Adrenal gland (tissue), 12 donors: ENCODE measurements around the gene RUBCN. TPM values are rescaled to one million over a fixed set of nuclear protein-coding genes. Genes with fewer than 3 reads are reported as not detected.

Source experiments
- DNase-seq, 7 donors: peaks; one replicate each; pipeline ENCODE4 v3.0.0-alpha.2; 2019 to 2020
- H3K27ac ChIP-seq, 5 donors: fragments of 200-600 bp; sonication (generic) in 4 of 5; 1 replicate in 3 of 5; 2 replicates in 2 of 5; pipeline versions ENCODE4 v1.5.1 to v1.8.0; 2016 to 2020; ENCODE audit warnings: mild to moderate bottlenecking in 1 of 5
- H3K27me3 ChIP-seq: fragments of 200-600 bp; 2 replicates; pipeline ENCODE4 v1.8.0; 2021
- H3K36me3 ChIP-seq, 2 donors: fragments of 200-600 bp; replicated peaks in 1 of 2; 1 replicate in 1 of 2; 2 replicates in 1 of 2; pipeline versions ENCODE4 v1.5.1 to v1.8.0; 2018 to 2022
- H3K4me1 ChIP-seq, 2 donors: fragments of 200-600 bp; replicated peaks in 1 of 2; 1 replicate in 1 of 2; 2 replicates in 1 of 2; pipeline versions ENCODE4 v1.5.1 to v1.8.0; 2018 to 2021
- H3K4me3 ChIP-seq, 4 donors: fragments of 200-600 bp; sonication (generic) in 3 of 4; one replicate each; pipeline ENCODE4 v1.5.1; 2016 to 2018
- H3K9me3 ChIP-seq, 3 donors: fragments of 200-600 bp; sonication (generic) in 1 of 3; replicated peaks in 1 of 3; 1 replicate in 2 of 3; 2 replicates in 1 of 3; pipeline versions ENCODE4 v1.5.1 to v1.8.0; 2016 to 2021
- CTCF ChIP-seq, 6 experiments: fragments of 450-650 bp in 4 of 6; fragments of 200-600 bp in 2 of 6; sonication (generic) in 1 of 6; IDR thresholded peaks; 1 replicate in 5 of 6; 2 replicates in 1 of 6; pipeline versions ENCODE4 v1.5.1 to v1.8.0; 2016 to 2021; ENCODE audit warnings: antibody characterized with exemption in 6 of 6, mild to moderate bottlenecking in 2 of 6, moderate library complexity in 1 of 6
- POLR2A ChIP-seq, 2 donors: fragments of 450-650 bp; IDR thresholded peaks; one replicate each; pipeline ENCODE4 v1.6.1; 2017; ENCODE audit warnings: antibody characterized with exemption in 2 of 2, mild to moderate bottlenecking in 2 of 2, moderate library complexity in 1 of 2
- WGBS, 4 donors: extraction: QIAGEN DNeasy Blood & Tissue Kit in 2 of 4; methylation state at CpG; one replicate each; pipeline versions ENCODE4 v1.1.5 to v1.1.7; 2013 to 2017; 5-methylcytosine and 5-hydroxymethylcytosine counted together
- intact Hi-C, 2 donors: fragments of 100-400 bp; cut with DNase I; formaldehyde crosslinking; loops; one replicate each; pipeline versions ENCODE4 v1.14.1 to v1.15.0; 2022 to 2023
- polyA plus RNA-seq, 3 donors: library from polyadenylated mRNA; stranded (reverse); fragments of 200-250 nt in 2 of 3; fragments of 350-450 nt in 1 of 3; fragmentation: Illumina TruSeq in 1 of 3; extraction: RNeasy Lipid Tissue Mini Kit (QIAGEN cat#74804) in 1 of 3; gene quantifications; one replicate each; pipeline ENCODE4 v1.2.3, GENCODE V29; 2013 to 2014
- total RNA-seq, 9 donors: library from RNA; depleted of rRNA in 4 of 9; stranded (reverse); fragments of >200 nt in 4 of 9; fragments of 120-200 nt in 1 of 9; fragmentation: NEBNext Ultra II Directional in 1 of 9; extraction: Animal tissue kit (Norgen Biotek cat#: 25700) in 1 of 9; gene quantifications; one replicate each; pipeline versions ENCODE4 v1.1.0 to v1.2.4, GENCODE V29; 2013 to 2023
- donor health status: healthy with polysubstance abuse.
- donor health status: Bipolar disorder and iron deficiency.
- donor health status: DM: yes; HTN: yes; CAD: no.
- donor health status: DM: no; HTN: no; CAD: no.
- donor health status: DM: no; HTN: no; CAD: no.
- donor health status: DM: yes; HTN: yes; CAD: no.

The RUBCN gene
- total and polyA plus RNA-seq, 12 donors, result 7.7 to 43.8 (median 21.3) TPM

- no peaks in the 10 kb centered on the region for H3K4me1 ChIP-seq
- intact Hi-C loops, result no loop called here
- 96 to 98% (median 97%) methylated on average over 14 to 15 of the region's 15 CpGs for WGBS, 4 donors
- no peak overlapping the region for H3K4me3 ChIP-seq
- peaks cover 0 to 36% of the 10 kb centered on the region in 2 donors for H3K36me3 ChIP-seq
- TF ChIP-seq POLR2A (IDR thresholded peaks at IDR 0.05) (no peak), CTCF (IDR thresholded peaks at IDR 0.05) (no peak)
- DNase-seq, result no peak
- H3K27ac ChIP-seq, result no peak overlapping the region
- no peaks in the 10 kb centered on the region for H3K27me3 ChIP-seq
- H3K9me3 ChIP-seq, result no peaks in the 10 kb centered on the region
These were observed 54.0 kb downstream of the RUBCN start for GRCh38 chr3:197682713-197683112.

- intact Hi-C loops, result no loop called here
- no peak for DNase-seq
- Histone ChIP-seq H3K27ac (no peak overlapping the region), H3K36me3 (peaks cover 0 to 41% of the 10 kb centered on the region in 2 donors), H3K4me3 (no peak overlapping the region), H3K9me3 (no peaks in the 10 kb centered on the region), H3K4me1 (no peaks in the 10 kb centered on the region), H3K27me3 (no peaks in the 10 kb centered on the region)
- 71 to 86% (median 83%) methylated on average over 5 to 12 of the region's 12 CpGs for WGBS, 4 donors
- TF ChIP-seq CTCF (IDR thresholded peaks at IDR 0.05) (no peak), POLR2A (IDR thresholded peaks at IDR 0.05) (no peak)
These were observed 55.7 kb downstream of the RUBCN start for GRCh38 chr3:197680955-197681521.

- no peaks in the 10 kb centered on the region for H3K27me3 ChIP-seq
- H3K36me3 ChIP-seq, result peaks cover 0 to 30% of the 10 kb centered on the region in 2 donors
- no peak for TF ChIP-seq POLR2A (IDR thresholded peaks at IDR 0.05)
- no peak overlapping the region for H3K4me3 ChIP-seq
- intact Hi-C loops, result no loop called here
- no peak for DNase-seq
- no peak overlapping the region for H3K27ac ChIP-seq
- H3K4me1 ChIP-seq, result no peaks in the 10 kb centered on the region
- WGBS, 4 donors, result 83 to 87% (median 85%) methylated on average over 11 of the region's 11 CpGs
- no peaks in the 10 kb centered on the region for H3K9me3 ChIP-seq
These were observed 60.8 kb downstream of the RUBCN start for GRCh38 chr3:197675951-197676350.

GRCh38 chr3:197675563-197675860 is 61.2 kb downstream of the RUBCN start:
- intact Hi-C loops, result no loop called here
- H3K27ac ChIP-seq, result no peak overlapping the region
- H3K27me3 ChIP-seq, result no peaks in the 10 kb centered on the region
- H3K4me3 ChIP-seq, result no peak overlapping the region
- TF ChIP-seq POLR2A (IDR thresholded peaks at IDR 0.05) (no peak), CTCF (IDR thresholded peaks at IDR 0.05) (no peak)
- no peaks in the 10 kb centered on the region for H3K9me3 ChIP-seq
- H3K36me3 ChIP-seq, result peaks cover 0 to 30% of the 10 kb centered on the region in 2 donors
- DNase-seq, result no peak
- 89 to 95% (median 92%) methylated on average over 9 of the region's 9 CpGs for WGBS, 4 donors
- no peaks in the 10 kb centered on the region for H3K4me1 ChIP-seq
